GM10248 (cell line): Measurements from ENCODE around the gene TMEM106C.

Experiments
- CTCF ChIA-PET: fragments of 300-600 bp; sonication (Branson Sonifier 250); formaldehyde crosslinking; extraction: SDS; loops from one replicate; lab custom pipeline; 2021; ENCODE audit warnings: antibody characterized with exemption; lab: Yijun Ruan, JAX
- POLR2A ChIA-PET: fragments of 350-650 bp; sonication (Branson Sonifier 250); formaldehyde crosslinking; extraction: SDS; loops from one replicate; lab custom pipeline; 2020; ENCODE audit warnings: antibody characterized with exemption; lab: Yijun Ruan, JAX
- DNase-seq: peaks from one replicate; pipeline ENCODE4 v3.0.0; 2012; ENCODE audit errors: extremely low spot score
- CTCF ChIP-seq: IDR thresholded peaks from 2 replicates; pipeline ENCODE4 v1.5.1; 2012; ENCODE audit warnings: mild to moderate bottlenecking, low read depth; ENCODE audit errors: extremely low read depth, missing control alignments, control extremely low read depth

Gene TMEM106C

GRCh38 chr12:48005001-48005749 lies 41.8 kb downstream of the TMEM106C start:
- POLR2A ChIA-PET: no interaction called here
- no peak for DNase-seq
- no peak for TF ChIP-seq CTCF
- CTCF ChIA-PET: interaction anchor here (1.0 to 1.1 kb wide), 2 partner anchors 12 to 58 kb away, joined by 3 to 4 read pairs; no protein-coding TSS in a partner anchor

- ChIA-PET CTCF (interaction anchor here (1.0 to 1.1 kb wide), 2 partner anchors 11 to 58 kb away, joined by 3 to 4 read pairs; no protein-coding TSS in a partner anchor), POLR2A (no interaction called here)
- DNase-seq: no peak
- no peak for TF ChIP-seq CTCF
These were observed 42.3 kb downstream of the TMEM106C start for GRCh38 chr12:48005750-48006021.

GRCh38 chr12:48007206-48007605 lies 43.8 kb downstream of the TMEM106C start:
- ChIA-PET CTCF (no interaction called here), POLR2A (no interaction called here)
- no peak for DNase-seq
- TF ChIP-seq CTCF: no peak

- no peak for TF ChIP-seq CTCF
- CTCF ChIA-PET: no interaction called here
- no peak for DNase-seq
- POLR2A ChIA-PET: no interaction called here
These were observed 45.0 kb downstream of the TMEM106C start for GRCh38 chr12:48008349-48008748.

GRCh38 chr12:48008950-48009349 lies 45.6 kb downstream of the TMEM106C start:
- ChIA-PET CTCF (no interaction called here), POLR2A (no interaction called here)
- TF ChIP-seq CTCF: no peak
- DNase-seq: no peak

GRCh38 chr12:48009471-48009870 lies 46.1 kb downstream of the TMEM106C start:
- ChIA-PET CTCF (no interaction called here), POLR2A (no interaction called here)
- TF ChIP-seq CTCF: no peak
- DNase-seq: no peak
